Stimulated activated CD4-positive, alpha-beta T cell treated with anti-CD3 and anti-CD28 coated beads, Interleukin-1b, Interleukin-23, amount 100 ng/mL, for 24 hours (primary cell): ENCODE data around the gene ASB5.
"Not testable (repeated sequence)": the region's sequence is repeated elsewhere in the genome, so short reads cannot be mapped to it uniquely, and the experiment has no call there.

Experiments
- DNase-seq, 4 experiments: peaks; one replicate each; pipeline ENCODE4 v3.0.0-alpha.2; 2020; ENCODE audit warnings: low read depth in 4 of 4, low spot score in 1 of 4

Gene ASB5

GRCh38 chr4:176223561-176223960 lies 45.5 kb downstream of the ASB5 start:
- DNase-seq, result no peak

DNA sequence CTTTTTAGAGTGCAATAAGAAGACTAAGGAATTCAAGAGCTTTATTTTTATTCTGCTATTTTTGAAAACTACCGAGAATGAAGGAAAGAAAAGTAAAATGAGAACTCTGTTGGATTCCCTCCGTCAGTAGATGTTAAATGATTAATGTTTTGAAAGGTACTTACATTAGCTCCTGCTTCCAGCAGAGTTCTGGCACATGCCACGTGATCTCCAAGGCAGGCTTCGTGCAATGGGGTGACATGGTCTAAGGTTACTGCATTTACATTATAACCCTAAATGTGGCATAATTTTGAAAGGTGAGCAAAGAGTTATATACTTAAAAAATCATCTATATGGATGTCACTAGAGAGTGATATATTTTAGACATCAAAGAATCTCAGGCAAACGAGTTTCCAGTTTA lies 46.9 kb downstream of the ASB5 start:
- no peak for DNase-seq

- no peak for DNase-seq
These were observed 51.5 kb downstream of the ASB5 start for GRCh38 chr4:176217510-176217909.

GRCh38 chr4:176212351-176212750 lies 56.7 kb downstream of the ASB5 start:
- DNase-seq, result not testable (repeated sequence)

DNA sequence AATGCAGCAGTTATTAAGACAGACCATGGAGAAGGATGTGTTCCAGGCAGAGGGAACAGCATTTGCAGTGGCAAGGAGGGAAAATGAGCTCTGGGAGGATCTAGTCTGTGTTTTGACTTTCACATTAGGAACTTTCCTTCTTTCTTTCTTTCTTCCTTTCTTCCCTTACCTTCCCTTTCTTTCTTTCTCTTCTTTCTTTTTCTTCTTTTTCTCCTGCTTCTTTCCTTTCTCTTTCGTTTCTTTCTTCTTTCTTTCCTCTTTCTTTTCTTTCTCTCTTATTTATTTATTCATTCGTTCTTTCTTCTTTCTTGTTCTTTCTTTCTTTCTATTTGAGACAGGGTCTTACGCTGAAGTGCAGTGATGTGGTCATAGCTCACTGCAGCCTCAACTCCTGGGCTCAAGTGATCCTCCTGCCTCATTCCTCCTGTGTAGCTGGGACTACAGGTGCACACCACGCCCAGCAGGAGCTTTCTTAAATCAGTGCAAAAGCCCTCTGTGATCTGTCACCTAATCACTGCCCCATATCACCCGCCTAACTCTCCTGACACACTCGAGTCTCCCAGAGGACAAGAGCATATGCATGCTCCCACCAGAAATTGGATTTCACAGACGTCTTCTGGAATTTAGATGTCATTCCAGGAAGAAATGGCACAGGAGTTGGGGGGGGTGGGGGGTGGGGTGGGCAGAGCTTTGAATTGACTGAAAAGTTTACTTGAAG lies 58.3 kb downstream of the ASB5 start:
- DNase-seq, result no peak

DNA sequence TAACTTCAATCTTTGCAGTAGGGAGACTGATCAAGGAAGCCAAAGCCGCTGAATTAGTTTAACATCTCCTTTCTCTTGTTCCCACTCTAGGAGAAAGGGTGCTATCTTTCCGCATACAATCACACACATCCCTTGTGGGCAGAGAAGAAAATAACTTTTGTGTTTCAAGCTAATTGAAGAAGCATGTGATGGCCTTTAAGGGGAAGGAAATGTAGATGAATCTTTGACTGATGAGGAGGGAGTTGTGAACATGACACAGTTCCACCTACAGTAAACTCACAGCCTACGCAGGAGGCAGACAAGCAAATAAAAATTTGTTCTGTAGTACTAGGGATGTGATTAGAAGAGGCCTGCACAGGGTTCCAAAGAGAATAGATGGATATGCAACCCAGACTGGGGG lies 58.9 kb downstream of the ASB5 start:
- DNase-seq, result no peak

GRCh38 chr4:176209535-176209934 lies 59.5 kb downstream of the ASB5 start:
- DNase-seq, result no peak

GRCh38 chr4:176207839-176208238 lies 61.2 kb downstream of the ASB5 start:
- no peak for DNase-seq

DNA sequence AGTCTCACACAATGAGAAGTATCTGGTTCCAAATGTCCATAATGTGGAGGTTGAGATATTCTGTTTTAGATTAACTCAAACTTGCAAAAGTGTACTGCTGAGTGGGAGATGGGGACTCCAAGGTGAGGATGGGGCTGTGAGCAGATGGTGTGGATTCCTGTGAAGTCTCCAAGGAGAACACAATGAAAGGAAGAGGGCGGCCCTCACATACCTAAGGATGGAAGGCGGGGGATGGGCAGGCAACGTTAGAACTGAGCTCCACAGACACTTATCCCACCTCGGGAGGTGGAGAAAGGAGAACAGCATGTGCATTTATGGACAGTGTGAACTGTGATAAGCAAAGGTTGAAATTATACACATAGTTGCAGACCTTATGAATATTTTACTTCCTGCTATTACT lies 63.7 kb downstream of the ASB5 start:
- no peak for DNase-seq

- no peak for DNase-seq
These were observed 70.6 kb downstream of the ASB5 start for GRCh38 chr4:176198316-176198903.

GRCh38 chr4:176195184-176195978 lies 73.6 kb downstream of the ASB5 start, which contains the start of gene SPATA4:
Gene SPATA4, minus strand, starts transcription at chr4:176195585. Its CDS starts 23 bp downstream, at chr4:176195562.
- peak; percentile 88 to 90 (median 90) for DNase-seq

DNA sequence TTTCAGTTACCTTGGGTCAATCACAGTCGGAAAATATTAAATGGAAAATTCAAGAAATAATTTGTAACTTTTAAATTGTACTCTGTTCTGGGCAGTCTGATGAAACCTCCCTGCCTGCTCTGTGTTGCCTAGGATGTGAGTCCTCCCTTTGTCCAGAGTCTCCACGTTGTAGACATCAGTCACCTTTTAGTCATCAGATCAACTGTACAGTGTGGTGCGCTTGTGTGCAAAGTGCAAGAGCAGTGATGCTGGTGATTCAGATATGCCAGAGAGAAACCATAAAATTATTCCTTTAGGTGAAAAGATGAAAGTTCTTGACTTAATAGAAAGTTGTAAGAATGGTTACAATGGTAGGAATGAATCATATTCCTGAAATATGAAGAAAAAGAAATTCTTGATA lies 75.1 kb downstream of the ASB5 start:
- peak in 2 of 4 experiments; percentile 12 to 23 for DNase-seq

- DNase-seq, result no peak
These were observed 75.9 kb downstream of the ASB5 start for GRCh38 chr4:176193126-176193525.

DNA sequence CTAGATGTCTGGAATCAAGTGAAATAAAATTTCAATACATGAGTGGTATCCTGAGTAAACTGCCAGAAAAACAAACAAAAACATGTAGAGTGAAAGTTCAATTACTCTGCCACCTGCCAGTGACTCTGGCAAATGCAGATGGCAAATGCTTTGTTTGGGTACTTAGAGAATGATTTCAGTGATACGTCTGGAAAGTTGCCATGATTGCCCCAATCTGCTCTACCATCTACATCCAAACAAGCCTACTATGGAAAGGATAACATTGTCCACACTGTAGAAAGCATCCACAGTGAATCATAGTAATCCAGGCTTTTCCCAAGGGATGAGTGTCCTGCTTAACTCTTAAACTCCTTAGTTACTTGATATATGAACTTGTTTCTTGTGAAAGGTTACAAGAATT lies 77.0 kb downstream of the ASB5 start:
- no peak for DNase-seq

GRCh38 chr4:176189891-176190795 lies 78.9 kb downstream of the ASB5 start:
- DNase-seq, result no peak

- no peak for DNase-seq
These were observed 80.4 kb downstream of the ASB5 start for GRCh38 chr4:176188654-176189053.

DNA sequence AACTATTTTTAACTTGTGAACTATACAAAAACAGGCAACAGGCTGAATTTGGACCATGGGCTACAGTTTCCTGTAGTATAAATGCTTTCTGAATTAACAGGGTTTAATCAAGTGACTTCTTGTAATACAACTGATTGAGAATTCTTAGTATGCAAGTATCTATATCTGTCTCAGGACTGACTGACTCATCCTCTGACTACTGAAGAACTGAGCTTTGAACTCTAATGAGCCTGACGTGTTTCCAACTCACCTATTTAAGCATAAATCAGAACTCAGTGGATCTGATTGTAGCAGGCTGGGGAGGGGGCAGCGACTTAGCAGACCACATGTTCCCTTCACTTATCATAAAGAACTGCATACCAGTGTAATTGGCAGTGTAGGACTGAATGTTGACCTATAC lies 81.4 kb downstream of the ASB5 start:
- DNase-seq, result no peak

DNA sequence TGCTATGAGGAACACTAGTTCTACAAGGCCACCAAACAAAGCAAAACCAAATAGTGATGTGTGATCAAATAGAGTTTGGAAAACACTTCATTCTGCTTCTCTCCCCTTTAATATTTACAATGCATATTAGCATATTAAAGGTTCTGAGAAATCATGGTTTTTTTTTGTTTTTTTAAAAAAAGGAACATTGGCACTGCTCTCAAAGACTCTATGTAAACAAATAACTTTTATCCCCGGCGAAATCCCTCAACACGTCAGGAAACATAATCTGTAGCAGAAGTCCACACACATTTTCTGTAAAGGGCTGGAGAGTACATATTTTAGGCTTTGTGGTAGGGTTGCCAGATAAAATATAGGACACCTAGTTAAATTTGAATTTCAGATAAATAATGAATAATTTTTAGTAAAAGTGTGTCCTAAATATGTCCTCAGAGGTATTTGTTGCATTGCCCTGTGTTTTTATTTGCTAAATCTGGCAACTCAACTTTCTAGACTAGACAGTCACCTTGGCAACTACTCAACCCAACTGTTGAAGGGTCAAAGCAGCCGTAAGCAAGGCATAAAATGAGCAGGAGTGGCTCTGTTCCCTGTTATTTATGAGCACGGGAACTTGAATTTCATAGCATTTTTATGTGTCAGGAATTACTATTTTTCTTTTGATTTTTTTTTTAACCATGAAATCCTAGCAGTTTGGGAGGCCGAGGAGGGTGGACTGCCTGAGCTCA lies 82.2 kb downstream of the ASB5 start:
- no peak for DNase-seq

DNA sequence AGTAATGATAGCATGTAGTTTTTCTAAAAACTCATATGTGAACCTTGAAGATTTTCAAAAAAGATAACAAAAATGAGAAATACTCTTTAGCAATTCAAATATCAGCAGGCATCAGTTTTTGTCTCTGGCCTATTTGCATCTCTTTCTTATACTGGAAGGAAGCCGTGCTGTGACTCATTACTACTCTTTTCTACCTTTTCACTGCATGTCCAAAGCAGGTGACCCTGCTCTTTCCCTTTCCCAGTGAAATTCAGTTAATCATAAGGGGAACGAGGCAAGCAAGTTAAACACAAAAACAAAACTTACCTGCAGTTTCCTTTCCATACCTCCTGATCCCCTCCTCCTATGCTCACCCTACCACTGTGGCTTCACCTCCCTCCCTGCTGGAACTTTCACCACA lies 83.0 kb downstream of the ASB5 start:
- DNase-seq, result no peak

GRCh38 chr4:176185051-176185450 lies 84.0 kb downstream of the ASB5 start:
- no peak for DNase-seq
